Endodermal cell (in vitro differentiated cells): Measurements from ENCODE around the gene TRPM4. TPM values are rescaled to one million over a fixed set of nuclear protein-coding genes. Genes with fewer than 3 reads are reported as not detected.

Source experiments
- DNase-seq: peaks from one replicate; pipeline ENCODE4 v3.0.0-alpha.2; 2017
- H3K27ac ChIP-seq: 2 replicates; pipeline ENCODE4 v1.5.1; 2013; ENCODE audit warnings: mild to moderate bottlenecking, low read depth, low read length, moderate library complexity
- H3K27me3 ChIP-seq: 2 replicates; pipeline ENCODE4 v1.6.1; 2013; ENCODE audit warnings: mild to moderate bottlenecking, low read length, moderate library complexity; ENCODE audit not compliant: insufficient read depth, control insufficient read depth, poor library complexity, severe bottlenecking
- H3K36me3 ChIP-seq: 2 replicates; pipeline ENCODE4 v1.7.0; 2013; ENCODE audit warnings: mild to moderate bottlenecking, low read length, moderate library complexity; ENCODE audit not compliant: control insufficient read depth, insufficient read depth
- H3K4me1 ChIP-seq: one replicate; pipeline ENCODE4 v1.7.0; 2013; ENCODE audit warnings: low read length; ENCODE audit not compliant: control insufficient read depth, insufficient read depth
- H3K4me3 ChIP-seq: 2 replicates; pipeline ENCODE4 v1.5.1; 2013; ENCODE audit warnings: mild to moderate bottlenecking, low read length, moderate library complexity
- H3K9ac ChIP-seq: 2 replicates; pipeline ENCODE4 v1.6.1; 2013; ENCODE audit warnings: mild to moderate bottlenecking, low read length, moderate library complexity; ENCODE audit not compliant: poor library complexity, severe bottlenecking; ENCODE audit errors: extremely low read depth
- H3K9me3 ChIP-seq: 2 replicates; pipeline ENCODE4 v1.6.1; 2013; ENCODE audit warnings: mild to moderate bottlenecking, low read length, moderate library complexity; ENCODE audit not compliant: control insufficient read depth
- H3K27ac Mint-ChIP-seq: 2 replicates; pipeline ENCODE4 v1.8.0; 2020; ENCODE audit warnings: mixed read lengths
- H3K27me3 Mint-ChIP-seq: 2 replicates; pipeline ENCODE4 v1.8.0; 2021; ENCODE audit warnings: mild to moderate bottlenecking, mixed read lengths; ENCODE audit not compliant: insufficient read depth
- H3K36me3 Mint-ChIP-seq: 2 replicates; pipeline ENCODE4 v1.8.0; 2020; ENCODE audit warnings: low read depth, mixed read lengths
- H3K4me1 Mint-ChIP-seq: 2 replicates; pipeline ENCODE4 v1.8.0; 2020; ENCODE audit warnings: mixed read lengths
- H3K4me3 Mint-ChIP-seq: 2 replicates; pipeline ENCODE4 v1.8.0; 2020; ENCODE audit warnings: mild to moderate bottlenecking, moderate library complexity, mixed read lengths
- H3K9me3 Mint-ChIP-seq: 2 replicates; pipeline ENCODE4 v1.8.0; 2020; ENCODE audit warnings: mild to moderate bottlenecking, mixed read lengths
- WGBS, 2 experiments: methylation state at CpG; one replicate each; pipeline versions ENCODE4 v1.1.5 to v1.1.7; 2013; ENCODE audit warnings: missing lambda C conversion rate in 2 of 2, mixed read lengths in 1 of 2; ENCODE audit not compliant: insufficient coverage in 1 of 2, insufficient read length in 1 of 2; 5-methylcytosine and 5-hydroxymethylcytosine counted together
- total RNA-seq, 2 donors: library from RNA; stranded (reverse); fragmentation: NEBNext Ultra II Directional in 1 of 2; extraction: Animal tissue kit (Norgen Biotek cat#: 25700) in 1 of 2; gene quantifications; 2 replicates in 1 of 2; 3 replicates in 1 of 2; pipeline ENCODE4 v1.2.1, GENCODE V29; 2021
- TF ChIP-seq, protein P1 (sequence below): fragments of 200-600 bp; sonication (generic); conservative IDR thresholded peaks from 2 replicates; pipeline ENCODE4 v1.5.0; 2021; ENCODE audit warnings: antibody characterized with exemption, mild to moderate bottlenecking

TRPM4 gene
- total RNA-seq, 2 donors from 2014 or later = 22.0 to 33.3 TPM

GRCh38 chr19:49196527-49197240 lies 39.1 kb downstream of the TRPM4 start:
- H3K4me3 Mint-ChIP-seq = no peak overlapping the region
- no peaks in the 10 kb centered on the region for H3K9me3 ChIP-seq

DNA sequence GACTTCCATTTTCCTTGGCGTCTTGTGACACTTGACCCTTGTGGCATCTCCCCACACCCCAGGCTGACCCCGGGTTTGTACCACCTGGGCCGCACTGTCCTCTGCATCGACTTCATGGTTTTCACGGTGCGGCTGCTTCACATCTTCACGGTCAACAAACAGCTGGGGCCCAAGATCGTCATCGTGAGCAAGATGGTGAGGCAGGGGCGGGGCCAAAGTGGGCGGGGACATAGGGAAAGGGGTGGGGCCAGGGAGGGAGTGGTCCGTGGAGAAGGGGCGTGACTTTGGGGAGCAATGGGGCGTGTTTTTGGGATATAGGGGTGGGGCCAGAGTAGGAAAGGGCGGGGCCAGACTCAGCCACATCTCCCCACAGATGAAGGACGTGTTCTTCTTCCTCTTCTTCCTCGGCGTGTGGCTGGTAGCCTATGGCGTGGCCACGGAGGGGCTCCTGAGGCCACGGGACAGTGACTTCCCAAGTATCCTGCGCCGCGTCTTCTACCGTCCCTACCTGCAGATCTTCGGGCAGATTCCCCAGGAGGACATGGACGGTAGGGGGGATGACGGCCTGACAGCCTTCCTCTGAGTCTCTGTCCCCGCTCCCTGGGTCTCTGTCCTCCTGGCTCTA lies 42.8 kb downstream of the TRPM4 start:
- H3K9ac ChIP-seq = no peak overlapping the region

More at GRCh38 chr19:49196527-49197240, 39.1 kb downstream of the TRPM4 start:
- no peaks in the 10 kb centered on the region for H3K9me3 Mint-ChIP-seq
- no peak for DNase-seq
- H3K27me3 Mint-ChIP-seq = peaks cover 10% of the 10 kb centered on the region
- TF ChIP-seq, protein P1, sequence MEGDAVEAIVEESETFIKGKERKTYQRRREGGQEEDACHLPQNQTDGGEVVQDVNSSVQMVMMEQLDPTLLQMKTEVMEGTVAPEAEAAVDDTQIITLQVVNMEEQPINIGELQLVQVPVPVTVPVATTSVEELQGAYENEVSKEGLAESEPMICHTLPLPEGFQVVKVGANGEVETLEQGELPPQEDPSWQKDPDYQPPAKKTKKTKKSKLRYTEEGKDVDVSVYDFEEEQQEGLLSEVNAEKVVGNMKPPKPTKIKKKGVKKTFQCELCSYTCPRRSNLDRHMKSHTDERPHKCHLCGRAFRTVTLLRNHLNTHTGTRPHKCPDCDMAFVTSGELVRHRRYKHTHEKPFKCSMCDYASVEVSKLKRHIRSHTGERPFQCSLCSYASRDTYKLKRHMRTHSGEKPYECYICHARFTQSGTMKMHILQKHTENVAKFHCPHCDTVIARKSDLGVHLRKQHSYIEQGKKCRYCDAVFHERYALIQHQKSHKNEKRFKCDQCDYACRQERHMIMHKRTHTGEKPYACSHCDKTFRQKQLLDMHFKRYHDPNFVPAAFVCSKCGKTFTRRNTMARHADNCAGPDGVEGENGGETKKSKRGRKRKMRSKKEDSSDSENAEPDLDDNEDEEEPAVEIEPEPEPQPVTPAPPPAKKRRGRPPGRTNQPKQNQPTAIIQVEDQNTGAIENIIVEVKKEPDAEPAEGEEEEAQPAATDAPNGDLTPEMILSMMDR = no peak
- Histone ChIP-seq H3K4me3 (no peak overlapping the region), H3K27ac (no peak overlapping the region), H3K36me3 (peaks cover 13% of the 10 kb centered on the region), H3K9ac (no peak overlapping the region), H3K4me1 (no peaks in the 10 kb centered on the region), H3K27me3 (no peaks in the 10 kb centered on the region)
- H3K4me1 Mint-ChIP-seq = no peaks in the 10 kb centered on the region
- H3K36me3 Mint-ChIP-seq = peaks cover 24% of the 10 kb centered on the region
- H3K27ac Mint-ChIP-seq = no peak overlapping the region
- 95% methylated on average over 30 to 40 of the region's 40 CpGs for WGBS, 2 experiments

DNA sequence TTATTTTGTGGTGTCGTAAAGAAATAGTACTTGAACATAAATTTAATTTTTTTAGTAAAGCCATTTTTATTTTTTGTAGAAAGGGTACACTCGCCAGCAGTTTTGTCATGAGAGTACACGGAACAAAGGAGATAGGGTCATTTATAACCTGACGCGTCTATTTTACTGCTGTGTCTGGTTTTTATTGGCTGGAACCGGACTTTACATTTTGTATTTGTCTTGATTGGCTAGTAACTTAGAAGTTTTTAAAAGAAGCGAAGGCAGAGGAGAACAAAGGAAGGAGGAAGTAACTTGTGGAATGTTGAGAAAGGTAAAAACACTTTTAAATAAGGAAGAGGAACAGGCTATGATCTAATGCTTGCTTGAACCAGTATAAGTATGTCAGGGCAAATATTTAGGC lies 43.5 kb downstream of the TRPM4 start:
- TF ChIP-seq, protein P1 = no peak
- H3K4me3 Mint-ChIP-seq = no peak overlapping the region
- no peak overlapping the region for H3K9ac ChIP-seq
- 89 to 96% methylated on average over 4 to 6 of the region's 7 CpGs for WGBS, 2 experiments
- peaks cover 21% of the 10 kb centered on the region for H3K36me3 ChIP-seq
- no peaks in the 10 kb centered on the region for H3K27me3 ChIP-seq
- no peaks in the 10 kb centered on the region for H3K4me1 Mint-ChIP-seq
- no peak overlapping the region for H3K27ac Mint-ChIP-seq
- DNase-seq = no peak
- H3K36me3 Mint-ChIP-seq = peaks cover 36% of the 10 kb centered on the region
- no peak overlapping the region for H3K27ac ChIP-seq
- no peak overlapping the region for H3K4me3 ChIP-seq
- no peaks in the 10 kb centered on the region for H3K4me1 ChIP-seq
- H3K27me3 Mint-ChIP-seq = no peaks in the 10 kb centered on the region
- H3K9me3 Mint-ChIP-seq = no peaks in the 10 kb centered on the region
- no peaks in the 10 kb centered on the region for H3K9me3 ChIP-seq

More for the DNA sequence above, 42.8 kb downstream of the TRPM4 start:
- TF ChIP-seq, protein P1 = no peak
- no peaks in the 10 kb centered on the region for H3K9me3 ChIP-seq
- Mint-ChIP-seq H3K4me3 (no peak overlapping the region), H3K9me3 (no peaks in the 10 kb centered on the region), H3K36me3 (peaks cover 33% of the 10 kb centered on the region), H3K27me3 (no peaks in the 10 kb centered on the region), H3K4me1 (no peaks in the 10 kb centered on the region), H3K27ac (no peak overlapping the region)
- WGBS, 2 experiments = 94 to 96% methylated on average over 14 to 28 of the region's 29 CpGs
- no peak overlapping the region for H3K4me3 ChIP-seq
- peaks cover 21% of the 10 kb centered on the region for H3K36me3 ChIP-seq
- no peak overlapping the region for H3K27ac ChIP-seq
- no peaks in the 10 kb centered on the region for H3K4me1 ChIP-seq
- DNase-seq = peak; percentile 81
- H3K27me3 ChIP-seq = no peaks in the 10 kb centered on the region
